ENCODE data around the gene DACH1.

Gene DACH1

DNA sequence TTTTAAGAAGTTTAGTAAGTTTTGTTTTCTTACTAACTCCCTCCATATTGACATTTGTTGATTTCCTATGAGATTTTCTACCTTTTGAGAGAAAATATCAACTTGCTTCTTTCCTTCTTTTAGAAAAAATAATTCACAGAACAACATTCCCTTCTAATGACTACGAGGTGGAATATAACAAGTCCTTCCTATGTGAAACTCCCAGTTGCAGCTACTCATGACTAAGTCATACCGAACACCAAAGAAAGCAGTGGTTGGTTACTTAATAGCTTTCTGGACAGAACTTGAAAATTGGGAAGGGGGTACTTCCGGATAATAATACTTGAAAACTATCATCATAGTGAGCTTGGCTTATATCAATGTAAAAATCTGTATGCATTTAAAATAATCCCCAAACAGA is 144.8 kb downstream of the DACH1 start:
- TF ChIP-seq TAF1 (IDR thresholded peaks at IDR 0.05; ENCODE audit: borderline replicate concordance, low read depth, low read length) (no peak), POLR2AphosphoS5 (IDR thresholded peaks at IDR 0.05; ENCODE audit: low read depth, low read length) (no peak), POLR2A (IDR thresholded peaks at IDR 0.05; ENCODE audit: low read depth, low read length) (no peak)
- no peak for FAIRE-seq
- DNase-seq (ENCODE audit: insufficient read length), result no peak

DNA sequence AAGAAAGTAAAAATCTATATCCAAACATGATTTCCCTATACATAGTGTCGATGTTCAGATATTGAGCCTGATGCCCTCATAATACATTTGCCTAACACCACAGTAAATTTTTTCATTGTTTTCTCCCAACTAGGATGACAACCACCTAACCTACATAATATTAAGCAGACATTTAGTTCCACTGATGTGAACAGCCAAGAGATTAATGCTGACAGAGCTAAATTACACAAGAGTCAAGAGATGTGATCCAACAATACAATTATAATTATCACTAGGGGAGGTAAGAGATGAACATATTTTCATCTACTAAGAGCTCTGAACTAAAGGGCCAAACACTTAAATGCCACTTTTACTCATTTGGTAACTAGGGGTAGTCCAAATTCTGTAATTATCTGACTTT is 145.9 kb downstream of the DACH1 start:
- FAIRE-seq, result no peak

DNA sequence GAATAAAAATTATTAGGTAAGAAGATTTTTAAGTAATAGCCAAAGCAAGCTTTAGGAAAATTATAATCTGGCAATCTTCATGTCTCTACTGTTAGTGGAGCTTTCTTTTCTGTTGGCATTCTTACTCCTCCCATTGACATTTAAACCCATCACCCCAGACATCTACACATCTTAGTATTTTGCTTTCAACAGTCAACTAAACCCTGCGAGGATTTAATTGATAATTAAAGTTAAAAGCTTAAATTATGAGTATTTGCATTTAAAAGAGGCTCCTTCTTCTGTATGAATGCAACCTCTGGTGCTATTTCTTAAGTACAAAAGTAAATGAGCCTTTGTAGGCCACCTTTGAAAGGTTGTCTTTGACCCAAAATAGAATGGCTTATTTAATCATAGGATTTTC is 148.1 kb downstream of the DACH1 start:
- DNase-seq (ENCODE audit: insufficient read length), result no peak
- TF ChIP-seq POLR2A (IDR thresholded peaks at IDR 0.05; ENCODE audit: low read depth, low read length) (no peak), POLR2AphosphoS5 (IDR thresholded peaks at IDR 0.05; ENCODE audit: low read depth, low read length) (no peak), TAF1 (IDR thresholded peaks at IDR 0.05; ENCODE audit: borderline replicate concordance, low read depth, low read length) (no peak)
- no peak for FAIRE-seq

More for the DNA sequence above, 145.9 kb downstream of the DACH1 start:
- DNase-seq (ENCODE audit: insufficient read length), result no peak
- TF ChIP-seq TAF1 (IDR thresholded peaks at IDR 0.05; ENCODE audit: borderline replicate concordance, low read depth, low read length) (no peak), POLR2AphosphoS5 (IDR thresholded peaks at IDR 0.05; ENCODE audit: low read depth, low read length) (no peak), POLR2A (IDR thresholded peaks at IDR 0.05; ENCODE audit: low read depth, low read length) (no peak)

DNA sequence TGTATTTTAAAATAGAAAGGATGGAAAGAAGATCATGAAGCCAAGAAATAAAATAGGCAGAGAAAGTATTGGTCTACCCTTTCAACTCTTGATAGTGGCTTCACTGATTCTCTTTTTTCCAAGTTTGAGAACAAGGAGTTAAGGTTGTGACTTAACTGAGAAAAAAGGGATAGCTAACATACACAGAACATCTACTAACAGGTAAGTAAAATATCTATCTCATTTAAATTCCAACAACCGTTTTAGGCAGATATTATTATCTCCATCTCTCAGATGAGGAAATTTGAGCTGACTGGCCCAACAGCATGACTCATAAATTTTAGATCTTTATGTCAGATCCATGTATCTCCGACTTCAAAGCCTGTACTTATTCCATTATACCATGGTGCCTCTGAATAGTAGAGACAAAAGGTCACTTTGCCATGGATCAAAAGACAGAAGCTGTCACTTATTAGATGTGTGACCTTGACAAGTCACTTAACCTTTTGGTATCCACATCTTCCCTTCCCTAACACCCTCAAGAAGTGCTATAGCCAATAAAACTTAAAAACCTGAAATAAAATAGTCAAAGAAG is 152.1 kb downstream of the DACH1 start:
- FAIRE-seq (no peak), DNase-seq (ENCODE audit: insufficient read length) (no peak)
- TF ChIP-seq POLR2A (IDR thresholded peaks at IDR 0.05; ENCODE audit: low read depth, low read length), result no peak

DNA sequence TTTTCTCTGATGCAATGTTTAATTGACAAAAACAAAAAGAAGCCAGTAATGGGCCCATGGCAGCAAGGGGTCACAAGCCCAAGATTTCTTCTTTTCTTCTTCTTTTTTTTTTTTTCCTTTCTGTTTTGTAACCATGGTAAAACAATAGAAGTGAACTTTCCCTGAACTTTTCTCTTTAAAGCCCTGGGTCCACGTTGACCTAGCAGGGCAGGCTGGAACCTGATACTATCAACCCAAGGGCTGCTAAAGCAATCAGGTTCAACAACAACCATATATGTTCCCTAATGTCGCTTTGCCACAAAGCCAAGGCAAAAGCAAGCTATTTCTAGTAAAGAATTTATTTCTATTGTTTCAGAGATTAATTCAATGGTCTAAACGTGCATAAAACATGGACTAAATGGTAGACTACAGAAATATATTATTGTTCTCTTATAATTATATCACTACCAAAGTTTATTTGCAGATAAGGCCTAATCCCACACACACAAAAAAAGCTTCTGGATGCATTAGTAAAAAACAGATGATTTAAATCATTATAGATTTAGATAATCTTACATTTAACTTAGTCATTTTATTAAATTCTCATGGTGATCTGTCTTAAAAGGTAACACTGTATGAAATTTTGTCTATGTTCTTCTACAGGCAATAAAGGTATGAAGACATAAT is 153.9 kb downstream of the DACH1 start:
- TF ChIP-seq POLR2A (IDR thresholded peaks at IDR 0.05; ENCODE audit: low read depth, low read length), result no peak
- TF ChIP-seq POLR2AphosphoS5 (IDR thresholded peaks at IDR 0.05; ENCODE audit: low read depth, low read length), result no peak
- no peak for TF ChIP-seq TAF1 (IDR thresholded peaks at IDR 0.05; ENCODE audit: borderline replicate concordance, low read depth, low read length)
- DNase-seq (ENCODE audit: insufficient read length) (no peak), FAIRE-seq (no peak)

DNA sequence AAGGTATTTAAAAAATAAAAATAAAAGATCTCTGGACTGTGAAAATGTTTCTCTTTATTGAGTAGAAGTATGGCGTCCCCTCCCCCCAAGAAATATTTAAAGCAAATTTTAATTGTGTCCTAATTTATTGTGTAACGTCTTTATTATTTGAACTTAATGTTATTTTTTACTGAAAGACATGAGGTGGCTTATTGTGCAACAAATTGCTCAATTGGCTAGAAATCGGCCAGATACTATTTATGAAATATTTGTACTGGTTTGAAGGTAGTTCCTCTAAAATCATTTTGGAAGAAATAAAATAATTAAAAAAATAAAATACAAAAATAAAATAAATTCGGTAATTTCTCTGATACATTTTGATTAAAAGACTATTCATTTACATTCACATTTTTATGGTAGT is 162.3 kb downstream of the DACH1 start:
- TF ChIP-seq POLR2AphosphoS5 (IDR thresholded peaks at IDR 0.05; ENCODE audit: low read depth, low read length), result no peak
- FAIRE-seq, result no peak
- no peak for DNase-seq (ENCODE audit: insufficient read length)

DNA sequence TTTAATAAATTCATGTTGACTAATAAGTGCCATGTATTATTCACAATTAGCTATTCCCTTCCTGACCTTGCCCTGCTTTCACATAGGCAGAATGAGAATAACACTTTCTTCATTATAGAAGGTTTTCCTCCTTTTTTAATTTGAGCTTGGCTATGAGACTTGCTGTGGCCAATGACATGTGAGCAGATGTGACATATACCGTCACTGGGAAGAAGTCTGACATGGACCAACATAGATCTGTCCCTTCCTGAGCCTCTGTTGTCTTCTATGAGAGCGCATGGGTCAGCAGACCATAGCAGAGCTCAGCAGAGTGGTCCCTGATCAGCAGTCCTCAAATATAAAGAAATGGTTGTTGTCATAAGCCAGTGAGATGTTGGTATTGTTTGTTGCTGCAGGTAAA is 163.9 kb downstream of the DACH1 start:
- TF ChIP-seq POLR2A (IDR thresholded peaks at IDR 0.05; ENCODE audit: low read depth, low read length), result no peak
- no peak for FAIRE-seq

DNA sequence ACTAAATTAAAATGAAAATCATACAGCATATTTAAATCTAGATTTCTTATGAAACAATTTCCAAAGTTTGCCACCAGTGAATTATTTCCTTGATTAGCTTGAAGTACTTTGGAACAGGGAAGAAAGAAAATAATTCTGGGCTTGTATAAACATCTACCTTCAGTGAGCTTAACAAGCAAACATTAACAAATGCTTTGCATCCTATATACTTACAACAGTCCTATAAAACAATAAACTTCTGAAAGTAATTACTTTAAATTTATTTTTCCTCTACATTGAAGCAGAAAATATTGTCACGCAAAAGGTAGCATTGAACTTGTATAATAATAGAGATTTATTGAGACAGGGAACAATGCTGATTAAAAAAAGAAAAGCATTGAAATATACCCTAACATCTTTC is 164.8 kb downstream of the DACH1 start:
- no peak for FAIRE-seq
- DNase-seq (ENCODE audit: insufficient read length), result no peak
- TF ChIP-seq POLR2AphosphoS5 (IDR thresholded peaks at IDR 0.05; ENCODE audit: low read depth, low read length) (no peak), TAF1 (IDR thresholded peaks at IDR 0.05; ENCODE audit: borderline replicate concordance, low read depth, low read length) (no peak), POLR2A (IDR thresholded peaks at IDR 0.05; ENCODE audit: low read depth, low read length) (no peak)

More for the DNA sequence above, 163.9 kb downstream of the DACH1 start:
- DNase-seq (ENCODE audit: insufficient read length), result no peak

DNA sequence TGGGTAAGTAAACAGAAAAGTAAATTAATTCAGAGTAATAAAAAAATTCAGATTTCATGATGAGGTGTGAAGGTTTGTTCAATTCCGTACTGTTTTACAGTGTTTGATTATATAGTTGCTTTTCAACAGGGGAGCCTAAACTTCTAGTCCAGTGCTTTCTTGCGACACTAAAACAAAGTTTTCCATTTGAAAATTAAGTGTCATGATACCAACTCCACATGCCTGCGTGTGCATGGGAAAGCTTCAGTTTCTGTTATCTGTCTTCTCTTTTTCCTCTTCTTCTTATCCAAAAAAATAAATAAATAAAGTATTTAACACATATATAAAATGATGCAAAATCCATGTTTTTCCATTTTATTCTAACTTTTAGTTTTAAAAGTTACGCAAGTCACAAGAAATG is 165.3 kb downstream of the DACH1 start:
- no peak for DNase-seq (ENCODE audit: insufficient read length)
- TF ChIP-seq POLR2AphosphoS5 (IDR thresholded peaks at IDR 0.05; ENCODE audit: low read depth, low read length) (no peak), POLR2A (IDR thresholded peaks at IDR 0.05; ENCODE audit: low read depth, low read length) (no peak), TAF1 (IDR thresholded peaks at IDR 0.05; ENCODE audit: borderline replicate concordance, low read depth, low read length) (no peak)
- no peak for FAIRE-seq

DNA sequence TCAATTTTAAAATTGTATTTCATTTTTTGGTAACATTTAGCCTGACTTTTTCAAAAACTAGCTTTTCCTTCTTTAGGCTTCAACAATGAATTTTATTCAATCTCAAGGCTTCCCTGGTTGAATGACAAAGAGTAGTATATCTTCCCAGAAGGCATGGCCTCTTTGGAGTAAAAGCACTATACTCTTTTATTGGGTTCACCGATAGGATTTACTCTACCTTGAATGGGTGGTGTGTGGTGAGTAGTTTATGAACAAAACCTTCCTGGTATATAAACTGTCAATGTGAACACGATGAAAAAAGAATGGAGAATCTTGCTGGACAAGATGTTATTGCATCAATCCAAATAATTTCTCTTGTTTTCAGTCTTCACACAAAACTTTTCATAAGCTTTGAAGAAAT is 167.7 kb downstream of the DACH1 start:
- no peak for DNase-seq (ENCODE audit: insufficient read length)
- no peak for FAIRE-seq
- no peak for TF ChIP-seq TAF1 (IDR thresholded peaks at IDR 0.05; ENCODE audit: borderline replicate concordance, low read depth, low read length)

DNA sequence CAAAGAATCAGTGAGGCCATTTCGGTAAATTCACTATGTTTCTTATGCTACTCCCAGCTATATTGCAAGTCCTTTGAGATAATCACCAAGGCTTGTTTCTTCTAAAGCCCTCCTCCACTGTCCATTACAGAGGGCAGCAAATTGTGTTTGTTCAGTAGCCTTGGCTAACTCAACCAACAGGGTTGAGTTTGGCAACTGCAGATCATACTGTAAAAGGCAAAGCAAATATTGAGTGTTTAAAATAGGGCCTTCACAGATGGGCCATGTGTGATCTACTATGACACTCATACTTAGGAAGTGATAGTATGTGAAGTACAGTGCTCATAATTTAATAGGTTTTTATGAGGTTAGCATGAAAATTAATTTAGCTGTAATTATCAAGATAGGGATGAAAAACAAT is 171.3 kb downstream of the DACH1 start:
- no peak for FAIRE-seq

DNA sequence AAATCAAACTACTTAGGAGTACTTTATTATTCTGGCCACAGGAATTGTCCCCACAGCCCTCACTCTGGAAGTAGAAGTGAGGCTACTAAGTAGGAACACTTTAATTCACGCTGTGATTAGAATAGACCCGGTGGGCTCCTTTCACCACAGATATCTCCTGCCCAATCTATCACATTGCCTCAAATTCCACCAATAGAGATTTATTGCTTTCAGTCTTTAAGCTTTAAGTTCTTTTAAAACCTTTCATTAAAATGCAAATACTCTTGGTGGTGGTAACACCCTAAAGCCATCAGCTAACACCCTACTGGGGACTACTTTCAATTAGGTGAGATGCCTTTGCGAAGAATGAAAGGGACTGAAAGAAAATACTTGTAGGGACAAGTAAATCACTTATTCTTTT is 181.9 kb downstream of the DACH1 start:
- FAIRE-seq, result no peak
- no peak for DNase-seq (ENCODE audit: insufficient read length)
- no peak for TF ChIP-seq POLR2A (IDR thresholded peaks at IDR 0.05; ENCODE audit: low read depth, low read length)
- TF ChIP-seq TAF1 (IDR thresholded peaks at IDR 0.05; ENCODE audit: borderline replicate concordance, low read depth, low read length), result no peak
- no peak for TF ChIP-seq POLR2AphosphoS5 (IDR thresholded peaks at IDR 0.05; ENCODE audit: low read depth, low read length)

More for the DNA sequence above, 171.3 kb downstream of the DACH1 start:
- TF ChIP-seq POLR2AphosphoS5 (IDR thresholded peaks at IDR 0.05; ENCODE audit: low read depth, low read length) (no peak), POLR2A (IDR thresholded peaks at IDR 0.05; ENCODE audit: low read depth, low read length) (no peak), TAF1 (IDR thresholded peaks at IDR 0.05; ENCODE audit: borderline replicate concordance, low read depth, low read length) (no peak)
- DNase-seq (ENCODE audit: insufficient read length), result no peak
